GM21390 (cell line): ENCODE measurements around the gene SLC6A4.
A peak's percentile ranks its signal among the peaks of the same experiment; 100 is the strongest.
"Not testable (repeated sequence)": the region's sequence is repeated elsewhere in the genome, so short reads cannot be mapped to it uniquely, and the experiment has no call there.

Experiments
- ATAC-seq: cut with Tn5 transposase; IDR thresholded peaks from one replicate; pipeline ENCODE4 v1.9.1; 2021; ENCODE audit not compliant: unreplicated experiment

Gene SLC6A4

DNA sequence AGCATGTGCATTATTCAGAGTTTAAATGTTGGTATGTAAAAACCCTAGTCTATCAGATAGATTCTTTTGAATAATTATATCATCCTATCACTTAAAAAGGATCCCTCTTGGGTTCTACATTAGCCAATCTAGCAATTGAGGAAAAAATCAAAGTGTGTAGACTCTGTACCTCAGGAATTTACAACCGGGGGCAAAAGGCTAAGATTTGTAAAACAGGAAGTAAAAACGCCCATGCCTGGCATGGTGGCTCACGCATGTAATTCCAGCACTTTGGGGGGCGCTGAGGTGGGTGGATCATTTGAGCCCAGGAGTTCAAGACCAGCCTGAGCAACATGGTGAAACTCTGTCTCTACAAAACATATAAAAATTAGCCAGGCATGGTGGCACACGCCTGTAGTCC lies 58.6 kb downstream of the SLC6A4 start:
- no peak for ATAC-seq

DNA sequence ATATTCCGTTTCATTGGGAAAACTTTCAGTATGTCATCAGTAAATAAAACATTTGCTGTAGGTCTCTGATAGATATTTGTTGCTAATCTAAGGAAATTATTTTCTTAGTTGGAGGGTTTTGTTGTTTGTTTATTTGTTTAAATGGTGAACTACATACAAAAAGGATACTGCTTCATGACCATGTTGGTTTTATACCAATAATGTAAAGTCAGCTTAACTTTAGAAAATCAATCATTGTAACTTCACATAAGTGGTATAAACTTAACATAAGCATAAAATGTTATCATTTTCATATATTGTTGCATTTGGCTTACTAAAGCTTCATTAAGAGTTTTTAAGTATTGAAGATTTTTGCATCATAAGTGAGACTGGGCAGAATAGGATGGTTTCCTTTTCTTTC lies 60.9 kb downstream of the SLC6A4 start:
- no peak for ATAC-seq

- peak; percentile 79 for ATAC-seq
Measured at GRCh38 chr17:30173649-30174048, 61.8 kb downstream of the SLC6A4 start.

- no peak for ATAC-seq
Measured at GRCh38 chr17:30172560-30172959, 62.9 kb downstream of the SLC6A4 start.

DNA sequence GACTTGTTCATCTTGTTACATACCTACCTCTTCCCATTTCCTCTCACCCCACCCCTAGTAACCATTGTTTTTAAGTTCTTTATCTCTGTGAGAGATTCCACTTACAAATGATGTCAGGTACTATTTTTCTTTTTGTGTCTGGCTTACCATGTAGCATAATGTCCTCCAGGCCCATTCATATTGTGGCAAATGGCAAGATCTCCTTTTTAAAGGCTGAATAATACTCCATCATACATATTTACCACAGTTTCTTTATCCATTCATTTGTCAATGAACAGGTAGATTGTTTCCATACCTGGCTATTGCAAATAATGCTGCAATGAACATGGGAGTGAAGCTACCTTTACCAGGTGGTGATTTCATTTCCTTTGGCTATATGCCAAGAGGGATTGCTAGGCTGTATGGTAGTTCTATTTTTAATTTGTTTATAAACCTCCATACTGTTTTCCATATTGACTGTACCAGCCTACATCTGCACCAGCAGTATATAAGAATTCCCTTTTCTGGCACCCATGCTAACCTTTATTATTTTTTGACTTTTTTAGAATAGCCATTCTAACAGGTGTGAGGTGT lies 65.0 kb downstream of the SLC6A4 start:
- ATAC-seq, result no peak

DNA sequence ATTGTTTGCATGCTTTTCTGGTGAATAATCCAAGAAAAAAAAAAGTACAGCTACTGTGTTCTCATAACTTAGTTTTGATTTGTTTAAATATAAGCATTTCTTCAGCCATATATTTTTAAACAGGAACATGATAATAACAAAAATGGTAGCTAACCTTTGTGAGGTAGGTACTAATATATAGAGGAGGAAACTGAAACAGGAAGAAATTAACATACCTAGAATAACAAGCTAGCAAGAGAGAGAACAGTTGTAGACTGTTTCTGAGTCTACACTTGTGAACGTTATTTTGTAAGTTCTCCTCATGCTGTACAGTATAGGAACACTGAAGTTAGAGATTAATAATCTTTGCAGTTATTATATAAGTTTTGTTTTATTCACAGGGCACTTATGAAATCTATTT lies 69.5 kb downstream of the SLC6A4 start:
- ATAC-seq, result no peak

DNA sequence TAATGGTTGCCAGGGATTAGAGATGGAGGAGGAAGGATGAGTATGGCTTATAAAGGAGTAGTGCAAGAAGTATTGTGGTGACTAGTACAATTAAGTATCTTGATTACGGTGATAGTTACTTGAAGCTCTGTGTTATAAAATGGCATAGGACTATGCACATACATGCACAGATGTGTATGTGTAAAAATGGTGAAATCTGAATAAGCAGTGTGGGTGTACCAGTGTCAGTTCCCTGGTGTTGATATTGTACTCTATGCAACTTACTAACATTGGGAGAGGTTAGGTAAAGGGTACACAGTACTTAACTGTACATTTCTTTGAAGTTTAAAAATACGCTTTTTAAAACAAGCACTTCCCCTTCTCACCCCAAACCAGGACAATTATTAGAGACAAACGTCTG lies 70.3 kb downstream of the SLC6A4 start:
- no peak for ATAC-seq

GRCh38 chr17:30164531-30164930 lies 71.0 kb downstream of the SLC6A4 start:
- no peak for ATAC-seq

GRCh38 chr17:30161601-30162000 lies 73.9 kb downstream of the SLC6A4 start:
- ATAC-seq, result no peak

DNA sequence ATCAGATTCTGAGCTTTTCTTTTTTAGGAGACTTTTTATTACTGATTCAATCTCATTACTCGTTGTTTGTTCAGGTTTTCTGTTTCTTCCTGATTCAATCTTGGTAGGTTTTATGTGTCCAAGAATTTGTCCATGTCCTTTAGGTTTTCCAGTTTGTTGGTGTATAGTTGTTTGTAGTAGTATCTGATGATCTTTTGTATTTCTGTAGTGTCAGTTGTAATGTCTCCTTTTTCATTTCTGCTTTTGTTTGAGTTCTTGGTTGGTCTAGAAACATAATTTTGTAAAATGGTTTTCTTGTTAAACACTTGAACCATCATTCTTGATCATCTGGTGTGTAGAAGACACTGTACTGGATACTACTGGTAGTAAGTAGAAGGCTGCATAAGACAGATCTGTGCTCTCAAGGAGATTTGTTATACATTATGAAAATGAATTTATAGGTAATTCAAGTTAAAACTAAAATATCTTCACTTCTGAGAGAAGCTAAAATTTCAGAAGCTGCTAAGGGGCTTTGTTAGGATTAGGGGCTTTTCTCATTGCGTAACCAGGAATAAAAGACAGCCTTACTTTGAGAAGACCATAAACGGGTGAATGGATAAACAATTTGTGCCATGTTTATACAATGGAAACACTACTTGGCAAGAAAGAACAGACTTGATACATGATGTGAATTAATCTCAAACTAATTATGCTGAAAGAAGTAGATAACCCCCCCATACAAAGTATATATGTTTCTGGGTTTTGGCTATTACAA lies 74.9 kb downstream of the SLC6A4 start:
- no peak for ATAC-seq

- ATAC-seq, result no peak
Measured at GRCh38 chr17:30158896-30159625, 76.4 kb downstream of the SLC6A4 start.

- no peak for ATAC-seq
Measured at GRCh38 chr17:30155389-30155788, 80.1 kb downstream of the SLC6A4 start.

DNA sequence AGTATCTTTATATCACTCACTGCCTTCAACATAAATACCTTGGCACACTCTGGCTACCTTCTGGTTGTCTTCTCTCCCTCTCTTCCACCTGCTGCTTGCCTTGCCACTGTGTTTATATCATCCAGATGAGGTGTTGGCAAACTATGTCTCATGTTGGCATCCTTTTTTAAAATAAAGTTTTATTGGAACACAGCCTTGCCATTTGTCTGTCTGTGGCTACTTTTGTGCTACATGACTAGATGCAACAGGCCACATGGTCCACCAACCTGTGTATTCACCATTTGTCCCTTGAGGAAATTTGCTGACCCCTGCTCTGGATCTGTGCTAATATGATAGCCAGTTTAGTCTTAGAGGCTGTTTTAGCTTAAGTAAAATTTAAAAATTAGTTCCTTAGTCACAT lies 82.0 kb downstream of the SLC6A4 start:
- no peak for ATAC-seq

GRCh38 chr17:30151471-30151870 lies 84.0 kb downstream of the SLC6A4 start:
- ATAC-seq, result no peak

GRCh38 chr17:30148376-30148775 lies 87.1 kb downstream of the SLC6A4 start:
- ATAC-seq, result no peak

GRCh38 chr17:30147860-30148259 lies 87.6 kb downstream of the SLC6A4 start:
- not testable (repeated sequence) for ATAC-seq
